IPS-NIHi7 (cell line): ENCODE results near the gene TCEAL7.
A peak's percentile ranks its signal among the peaks of the same experiment; 100 is the strongest.

Source experiments
- DNase-seq: peaks from one replicate; pipeline ENCODE4 v3.0.0; 2012; ENCODE audit warnings: mixed read lengths; ENCODE audit errors: extremely low spot score

The TCEAL7 gene

DNA sequence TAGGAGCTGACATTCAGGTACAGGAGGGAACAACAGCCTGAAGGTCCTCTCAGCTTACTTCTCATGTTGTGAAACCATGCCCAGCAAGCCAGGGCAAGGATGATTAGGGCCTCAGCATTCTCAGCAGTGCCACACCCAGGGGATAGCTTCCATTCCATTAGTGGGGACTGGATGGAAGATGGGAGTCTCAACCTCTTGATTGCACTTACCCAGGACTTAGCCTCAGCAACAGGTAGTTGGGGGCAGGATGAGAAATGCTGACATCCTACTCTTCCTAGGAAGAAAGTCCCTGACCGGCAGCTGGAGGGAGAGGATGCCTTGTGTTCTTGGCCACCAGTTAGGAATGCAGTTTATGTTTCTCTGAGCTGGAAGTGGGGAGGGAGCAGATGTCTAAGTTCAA is 37.5 kb downstream of the TCEAL7 start:
- DNase-seq, result peak; percentile 16

DNA sequence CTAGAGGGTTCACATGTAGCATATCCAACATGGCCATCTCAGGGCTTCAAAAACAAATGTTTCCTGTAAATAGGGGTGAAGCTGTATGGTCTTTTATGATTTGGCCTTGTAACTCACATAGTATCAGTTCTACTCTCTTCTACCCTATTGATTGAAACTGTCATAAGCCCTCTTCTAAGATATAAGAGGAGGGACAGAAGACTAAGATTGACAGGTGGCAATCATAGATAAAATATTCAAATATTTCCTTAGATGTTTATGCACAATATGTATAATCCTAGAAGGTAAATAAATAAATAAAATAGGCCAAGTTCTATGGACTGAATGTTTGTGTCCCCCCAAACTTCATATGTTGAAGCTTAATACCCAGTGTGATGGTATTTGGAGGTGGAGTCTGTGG is 39.4 kb downstream of the TCEAL7 start:
- no peak for DNase-seq

DNA sequence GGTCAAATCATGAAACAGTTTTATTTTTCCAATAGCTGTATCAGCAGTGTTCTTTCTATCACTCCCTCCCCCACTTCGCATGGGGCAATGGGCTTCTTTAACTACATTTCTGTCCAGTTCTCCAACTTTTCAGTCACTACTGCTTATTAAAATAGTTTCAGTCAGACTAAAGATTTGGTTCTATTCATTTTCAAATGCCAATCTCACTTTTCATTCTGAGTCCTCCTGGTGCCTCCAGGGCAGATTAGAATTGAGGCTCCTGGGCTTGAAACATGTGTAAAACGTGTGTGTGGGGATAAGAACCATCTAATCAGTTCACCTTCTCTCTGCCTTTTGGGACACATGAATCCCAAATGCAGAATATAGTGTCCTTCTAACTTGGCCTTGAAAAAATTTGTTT is 42.8 kb downstream of the TCEAL7 start:
- no peak for DNase-seq

DNA sequence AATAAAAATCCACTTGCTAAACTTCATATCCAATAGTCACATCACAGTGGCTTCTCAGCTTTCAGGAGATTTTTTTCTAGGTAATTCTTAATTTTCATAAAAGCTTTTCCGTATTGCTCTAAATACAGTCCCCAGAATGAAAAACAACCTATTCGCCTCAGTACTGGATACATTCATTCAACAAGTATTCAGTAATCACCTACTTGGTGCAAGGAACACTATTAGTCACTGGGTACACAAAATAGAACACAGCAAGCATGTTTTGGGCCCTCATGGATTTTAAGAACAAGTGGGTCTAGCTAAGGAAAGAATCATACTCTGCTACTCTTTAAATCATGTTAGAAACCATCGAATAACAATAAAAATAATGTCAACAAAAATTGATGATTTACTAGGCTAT is 43.5 kb downstream of the TCEAL7 start:
- no peak for DNase-seq

DNA sequence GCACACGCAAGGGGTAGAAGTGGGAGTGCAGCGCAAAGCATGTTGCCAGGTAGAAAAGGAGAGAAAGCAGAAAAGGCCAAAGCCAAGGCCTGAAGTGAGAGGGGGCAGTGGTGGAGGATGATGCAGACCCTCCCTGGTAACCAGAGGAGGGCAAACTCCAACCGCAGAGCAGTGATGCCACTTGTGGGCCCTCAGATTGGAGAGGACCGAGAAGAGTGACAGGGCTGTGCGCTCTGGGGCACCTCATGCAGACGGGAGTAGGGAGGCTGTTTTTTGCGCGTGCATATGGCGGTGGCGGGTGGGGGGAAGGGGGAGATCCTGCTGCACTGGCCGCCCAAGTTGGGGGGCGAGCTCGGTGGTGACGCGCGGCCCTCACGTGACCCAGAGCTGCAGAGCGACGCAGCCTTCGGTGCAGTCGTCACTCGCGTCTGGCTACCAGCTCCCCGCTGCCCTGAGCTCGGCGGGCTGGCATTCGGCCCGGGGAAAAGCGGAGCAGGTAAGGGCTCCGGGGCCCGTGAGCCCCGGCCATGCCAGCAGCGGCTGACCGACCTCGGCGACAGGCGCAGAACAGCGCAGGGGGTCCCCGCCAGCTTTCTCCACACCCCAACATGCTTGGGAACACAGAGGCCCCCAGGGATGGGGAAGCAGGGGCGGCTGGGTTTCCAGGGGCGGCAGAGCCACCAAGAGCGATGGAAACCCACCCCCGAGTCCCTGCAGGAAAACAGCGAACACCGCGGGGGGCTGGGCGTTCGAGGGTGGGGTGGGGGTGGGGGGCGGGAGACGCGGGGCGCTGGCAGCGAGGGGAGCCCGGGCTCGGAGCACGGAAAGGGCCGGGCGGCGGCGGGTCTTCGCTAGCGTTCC is 46.3 kb downstream of the TCEAL7 start, which contains the start of gene BEX3:
BEX3 (plus strand) TSS at position 421 of the 861 bp plus-strand sequence. CDS start 984 bp downstream, outside the sequence.
- peak; percentile 82 for DNase-seq

DNA sequence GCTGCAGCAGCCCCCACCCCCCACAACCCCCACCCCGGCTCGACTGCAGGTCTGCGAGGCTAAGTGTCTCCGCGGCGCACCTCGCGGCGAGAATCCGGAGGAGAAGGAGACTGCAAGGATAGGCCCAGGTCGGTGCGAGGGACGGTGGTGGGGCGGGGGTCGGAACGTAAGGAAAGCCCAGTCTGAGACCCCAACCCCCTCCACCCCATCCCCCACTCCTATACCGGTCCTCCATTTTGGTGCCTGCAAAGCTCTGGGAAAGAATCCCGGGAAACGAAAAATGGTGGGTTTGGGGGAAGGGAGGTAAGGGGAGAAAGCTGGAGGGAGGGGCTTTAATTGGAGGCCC is 46.9 kb downstream of the TCEAL7 start:
- peak; percentile 56 for DNase-seq

DNA sequence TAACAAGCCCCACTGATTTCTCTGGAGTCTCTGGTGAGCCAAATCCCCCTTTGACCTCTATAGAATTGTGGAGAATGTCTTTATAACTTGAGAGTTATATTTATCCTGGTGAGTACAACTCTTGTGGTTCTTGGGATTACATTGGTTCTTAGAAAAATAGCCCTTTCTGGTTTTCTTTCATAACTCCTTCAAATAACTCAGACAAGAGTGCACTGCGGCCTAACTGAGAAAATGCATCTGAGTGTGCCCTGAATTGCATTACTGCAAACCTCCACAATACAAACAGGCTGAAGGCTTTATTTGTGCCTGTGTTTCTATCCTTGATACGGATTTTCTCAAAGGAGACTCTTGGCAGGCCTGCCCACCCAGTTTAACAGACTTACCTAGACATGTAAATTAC is 49.0 kb downstream of the TCEAL7 start:
- no peak for DNase-seq
